Calu3 (cell line): Measurements from ENCODE around the gene RPL13A. TPM values are rescaled to one million over a fixed set of nuclear protein-coding genes. Genes with fewer than 3 reads are reported as not detected.

Source experiments
- BruUV-seq: library from RNA; stranded (reverse); fragments of 400-500 nt; replicated peaks from 2 replicates; lab custom pipeline; 2021; lab: Mats Ljungman, UMichigan
- CTCF ChIA-PET: fragments of 300-600 bp; sonication (Branson Sonifier 250); formaldehyde crosslinking; loops from one replicate; lab custom pipeline; 2022; ENCODE audit warnings: antibody characterized with exemption; lab: Charles Lee
- DNase-seq: peaks from one replicate; pipeline ENCODE4 v3.0.0; 2022
- H3K27ac Mint-ChIP-seq: one replicate; pipeline ENCODE4 v1.8.0; 2022; ENCODE audit warnings: mixed read lengths; ENCODE audit not compliant: unreplicated experiment
- H3K27me3 Mint-ChIP-seq: one replicate; pipeline ENCODE4 v1.8.0; 2022; ENCODE audit warnings: mixed read lengths; ENCODE audit not compliant: unreplicated experiment
- H3K36me3 Mint-ChIP-seq: one replicate; pipeline ENCODE4 v1.8.0; 2022; ENCODE audit warnings: mild to moderate bottlenecking, moderate library complexity, mixed read lengths; ENCODE audit not compliant: insufficient read depth, unreplicated experiment
- H3K4me1 Mint-ChIP-seq: one replicate; pipeline ENCODE4 v1.8.0; 2022; ENCODE audit warnings: mild to moderate bottlenecking, low read depth, mixed read lengths; ENCODE audit not compliant: unreplicated experiment
- H3K4me3 Mint-ChIP-seq: one replicate; pipeline ENCODE4 v1.8.0; 2022; ENCODE audit warnings: mild to moderate bottlenecking, low read depth, moderate library complexity, mixed read lengths; ENCODE audit not compliant: unreplicated experiment
- H3K9me3 Mint-ChIP-seq: one replicate; pipeline ENCODE4 v1.8.0; 2022; ENCODE audit warnings: low read depth, mixed read lengths; ENCODE audit not compliant: unreplicated experiment
- CTCF ChIP-seq: fragments of 200-600 bp; IDR thresholded peaks from one replicate; pipeline ENCODE4 v1.8.0; 2022; ENCODE audit warnings: antibody characterized with exemption; ENCODE audit not compliant: unreplicated experiment
- intact Hi-C: fragments of 100-400 bp; cut with micrococcal nuclease; formaldehyde crosslinking; loops from one replicate; pipeline ENCODE4 v1.10.0; 2022; ENCODE audit not compliant: unreplicated experiment
- total RNA-seq: library from RNA; stranded (reverse); gene quantifications from 2 replicates; pipeline ENCODE4 v1.2.3, GENCODE V29; 2022

RPL13A gene
- total RNA-seq, 1 experiment from 2014 or later, result 1,993 TPM

- H3K27me3 Mint-ChIP-seq, result peaks cover 5% of the 10 kb centered on the region
- H3K36me3 Mint-ChIP-seq, result no peaks in the 10 kb centered on the region
- TF ChIP-seq CTCF, result no peak
- BruUV-seq, result no TSS peak
- no peaks in the 10 kb centered on the region for H3K9me3 Mint-ChIP-seq
- intact Hi-C loops, result no loop called here
- no peaks in the 10 kb centered on the region for H3K4me1 Mint-ChIP-seq
- H3K4me3 Mint-ChIP-seq, result no peak overlapping the region
- CTCF ChIA-PET, result interaction anchor here (0.6 to 0.7 kb wide), 3 partner anchors 31 to 528 kb away, joined by 3 to 7 read pairs (median 4); no protein-coding TSS in a partner anchor
- no peak for DNase-seq
- no peak overlapping the region for H3K27ac Mint-ChIP-seq
Measured at GRCh38 chr19:49481020-49481683, 6.3 kb upstream of the RPL13A start.

- H3K4me3 Mint-ChIP-seq, result no peak overlapping the region
Measured at GRCh38 chr19:49486232-49486631, 1.2 kb upstream of the RPL13A start.

GRCh38 chr19:49486710-49487276, 615 bp upstream of the RPL13A start:
- no peaks in the 10 kb centered on the region for H3K27me3 Mint-ChIP-seq
- H3K9me3 Mint-ChIP-seq, result no peaks in the 10 kb centered on the region
- no peak for TF ChIP-seq CTCF
- peak overlapping the region; percentile 99 for H3K27ac Mint-ChIP-seq
- no peak for DNase-seq
- TSS peak; percentile 84 for BruUV-seq
- peaks cover 53% of the 10 kb centered on the region for H3K36me3 Mint-ChIP-seq
- peak overlapping the region; percentile 97 for H3K4me3 Mint-ChIP-seq
- CTCF ChIA-PET, result no interaction called here
- intact Hi-C loops, result no loop called here
- no peaks in the 10 kb centered on the region for H3K4me1 Mint-ChIP-seq

More at GRCh38 chr19:49486232-49486631, 1.2 kb upstream of the RPL13A start:
- BruUV-seq, result no TSS peak
- Mint-ChIP-seq H3K27ac (peak overlapping the region; percentile 99), H3K27me3 (no peaks in the 10 kb centered on the region), H3K36me3 (peaks cover 48% of the 10 kb centered on the region), H3K4me1 (no peaks in the 10 kb centered on the region), H3K9me3 (no peaks in the 10 kb centered on the region)
- no peak for DNase-seq
- intact Hi-C loops, result no loop called here
- TF ChIP-seq CTCF, result no peak
- CTCF ChIA-PET, result no interaction called here

- H3K36me3 Mint-ChIP-seq, result peaks cover 68% of the 10 kb centered on the region
Measured at GRCh38 chr19:49488046-49488862, 846 bp downstream of the RPL13A start.

More at GRCh38 chr19:49488046-49488862, 846 bp downstream of the RPL13A start:
- no TSS peak for BruUV-seq
- TF ChIP-seq CTCF, result no peak
- intact Hi-C loops, result no loop called here
- CTCF ChIA-PET, result no interaction called here
- Mint-ChIP-seq H3K27me3 (no peaks in the 10 kb centered on the region), H3K27ac (peak overlapping the region; percentile 99), H3K4me3 (peak overlapping the region; percentile 97), H3K4me1 (no peaks in the 10 kb centered on the region), H3K9me3 (no peaks in the 10 kb centered on the region)
- no peak for DNase-seq
